T-helper 22 cell (primary cell): ENCODE measurements around the gene PCDHB6.
"Not testable (repeated sequence)": the region's sequence is repeated elsewhere in the genome, so short reads cannot be mapped to it uniquely, and the experiment has no call there.

Source experiments
- DNase-seq: peaks from one replicate; pipeline ENCODE4 v3.0.0-alpha.2; 2020; ENCODE audit warnings: low read depth

Gene PCDHB6

DNA sequence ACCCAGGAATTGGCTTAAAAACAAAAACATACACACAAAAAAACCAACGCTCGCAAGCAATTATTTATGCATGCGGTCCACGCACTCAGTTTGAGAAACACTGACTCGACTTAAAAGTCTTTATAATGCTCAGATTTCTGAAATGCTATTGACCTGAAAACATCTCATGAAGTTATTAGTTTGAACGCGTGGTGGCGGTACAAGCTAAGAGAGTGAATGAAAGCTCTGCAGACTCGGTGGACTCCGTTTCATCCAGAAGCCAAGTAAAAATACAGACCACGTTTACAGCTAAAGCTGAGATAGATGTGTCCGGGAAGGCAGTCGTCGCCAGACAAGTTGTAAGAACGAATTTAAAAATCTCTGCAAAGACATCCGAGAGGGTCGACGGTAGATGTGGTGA, at the start of gene PCDHB6:
TSS of gene PCDHB6 (plus strand) at position 246 of the 400 bp plus-strand sequence. CDS start 201 bp downstream, outside the sequence.
- DNase-seq: no peak

DNA sequence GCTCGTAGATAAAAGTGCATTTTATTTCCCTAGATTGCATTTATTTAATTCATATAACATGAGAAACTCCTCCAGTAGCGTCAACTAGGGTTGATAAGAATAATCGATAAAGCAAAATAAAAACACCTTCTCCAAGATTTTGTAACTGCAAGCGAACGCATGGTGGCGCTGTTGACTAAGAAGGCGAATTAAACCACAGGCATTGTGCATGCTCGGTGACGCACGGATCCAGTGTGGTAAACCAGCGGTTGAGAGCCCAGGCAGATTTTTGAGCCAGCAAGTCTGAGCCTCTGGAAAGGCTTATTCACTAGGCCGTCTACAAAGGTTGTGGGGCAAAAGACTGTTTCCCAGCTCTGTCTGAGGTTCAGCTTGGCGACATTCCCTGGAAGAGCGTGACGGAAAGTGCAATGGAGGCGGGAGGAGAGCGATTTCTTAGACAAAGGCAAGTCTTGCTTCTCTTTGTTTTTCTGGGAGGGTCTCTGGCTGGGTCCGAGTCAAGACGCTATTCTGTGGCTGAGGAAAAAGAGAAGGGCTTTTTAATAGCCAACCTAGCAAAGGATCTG, 49.5 kb upstream of the PCDHB6 start, which contains the start of gene PCDHB3:
TSS of gene PCDHB3 (plus strand) at position 231 of the 563 bp plus-strand sequence. CDS start at position 408, 177 bp downstream.
- no peak for DNase-seq

DNA sequence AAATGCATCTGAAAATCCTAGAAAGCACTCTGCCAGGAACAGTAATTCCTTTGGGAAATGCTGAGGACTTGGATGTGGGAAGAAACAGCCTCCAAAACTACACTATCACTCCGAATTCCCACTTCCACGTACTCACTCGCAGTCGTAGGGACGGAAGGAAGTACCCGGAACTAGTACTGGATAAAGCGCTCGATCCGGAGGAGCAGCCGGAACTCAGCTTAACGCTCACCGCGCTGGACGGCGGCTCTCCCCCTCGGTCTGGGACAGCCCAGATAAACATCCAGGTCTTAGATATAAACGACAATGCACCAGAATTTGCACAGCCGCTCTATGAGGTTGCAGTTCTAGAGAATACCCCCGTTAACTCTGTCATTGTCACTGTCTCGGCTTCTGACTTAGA, 48.8 kb upstream of the PCDHB6 start:
- no peak for DNase-seq

DNA sequence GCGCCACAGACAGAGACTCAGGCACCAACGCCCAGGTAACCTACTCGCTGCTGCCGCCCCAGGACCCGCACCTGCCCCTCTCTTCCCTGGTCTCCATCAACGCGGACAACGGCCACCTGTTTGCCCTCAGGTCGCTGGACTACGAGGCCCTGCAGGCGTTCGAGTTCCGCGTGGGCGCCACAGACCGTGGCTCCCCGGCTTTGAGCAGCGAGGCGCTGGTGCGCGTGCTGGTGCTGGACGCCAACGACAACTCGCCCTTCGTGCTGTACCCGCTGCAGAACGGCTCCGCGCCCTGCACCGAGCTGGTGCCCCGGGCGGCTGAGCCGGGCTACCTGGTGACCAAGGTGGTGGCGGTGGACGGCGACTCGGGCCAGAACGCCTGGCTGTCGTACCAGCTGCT, 47.8 kb upstream of the PCDHB6 start:
- DNase-seq: not testable (repeated sequence)

DNA sequence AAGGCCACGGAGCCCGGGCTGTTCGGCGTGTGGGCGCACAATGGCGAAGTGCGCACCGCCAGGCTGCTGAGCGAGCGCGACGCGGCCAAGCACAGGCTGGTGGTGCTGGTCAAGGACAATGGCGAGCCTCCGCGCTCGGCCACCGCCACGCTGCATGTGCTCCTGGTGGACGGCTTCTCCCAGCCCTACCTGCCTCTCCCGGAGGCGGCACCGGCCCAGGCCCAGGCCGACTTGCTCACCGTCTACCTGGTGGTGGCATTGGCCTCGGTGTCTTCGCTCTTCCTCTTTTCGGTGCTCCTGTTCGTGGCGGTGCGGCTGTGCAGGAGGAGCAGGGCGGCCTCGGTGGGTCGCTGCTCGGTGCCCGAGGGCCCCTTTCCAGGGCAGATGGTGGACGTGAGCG, 47.4 kb upstream of the PCDHB6 start:
- not testable (repeated sequence) for DNase-seq

DNA sequence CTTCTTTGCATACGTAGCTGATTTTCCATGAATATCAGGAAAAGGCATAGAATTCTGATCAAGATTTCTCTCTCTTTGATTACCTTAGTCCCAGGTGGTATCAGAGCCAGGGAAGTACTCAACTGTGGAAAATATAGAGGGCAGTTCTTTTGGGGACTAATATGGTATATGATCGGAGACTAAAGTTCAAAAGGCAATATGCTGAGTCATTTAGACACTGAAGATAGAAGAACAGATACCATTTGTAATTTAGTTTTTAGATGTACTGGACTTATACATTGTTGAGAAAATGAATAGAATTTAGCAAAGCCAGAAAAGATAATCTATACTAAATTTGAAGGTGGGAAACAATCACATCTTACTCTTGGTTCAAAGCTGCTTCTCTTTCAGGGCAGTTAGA, 44.5 kb upstream of the PCDHB6 start:
- no peak for DNase-seq

DNA sequence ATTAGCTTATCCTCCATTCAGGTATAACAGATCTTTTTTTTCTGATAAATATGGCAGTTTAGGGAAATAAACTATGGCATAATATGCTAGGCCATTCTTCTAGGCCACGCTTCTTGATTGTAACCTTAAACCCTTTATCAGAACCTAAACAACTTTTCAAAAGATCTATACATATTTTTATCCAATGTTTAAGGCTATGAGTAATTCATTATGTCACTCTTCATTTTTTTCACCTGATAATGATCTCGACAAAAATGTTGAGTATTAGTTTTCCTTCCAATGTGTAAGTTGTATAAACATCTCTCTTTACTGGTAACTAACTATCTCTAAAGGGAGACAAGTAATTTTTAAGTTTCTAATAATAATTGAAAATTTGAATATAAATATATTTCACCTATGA, 30.6 kb upstream of the PCDHB6 start:
- no peak for DNase-seq

DNA sequence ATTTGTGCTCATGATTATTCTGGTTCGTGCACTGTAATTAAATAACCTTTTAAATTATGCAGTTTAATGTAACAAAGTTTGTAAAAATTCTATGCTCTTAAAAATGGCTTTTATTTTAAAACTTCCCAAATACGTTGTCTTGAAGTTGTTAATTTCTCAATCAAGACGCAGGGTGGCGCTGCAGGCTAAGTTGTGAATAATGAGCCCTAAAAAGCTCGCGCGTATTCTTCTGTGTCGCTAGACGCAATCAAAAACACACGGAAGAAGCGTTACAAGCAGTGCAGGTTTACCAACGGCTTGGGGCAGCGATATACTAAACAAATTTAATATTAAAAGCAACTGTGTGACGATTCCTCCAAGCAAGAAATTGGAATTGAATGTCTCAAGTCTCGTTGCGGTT, 28.3 kb upstream of the PCDHB6 start, which contains the start of gene PCDHB4:
TSS of gene PCDHB4 (plus strand) at position 256 of the 400 bp plus-strand sequence. CDS start 181 bp downstream, outside the sequence.
- DNase-seq: no peak

DNA sequence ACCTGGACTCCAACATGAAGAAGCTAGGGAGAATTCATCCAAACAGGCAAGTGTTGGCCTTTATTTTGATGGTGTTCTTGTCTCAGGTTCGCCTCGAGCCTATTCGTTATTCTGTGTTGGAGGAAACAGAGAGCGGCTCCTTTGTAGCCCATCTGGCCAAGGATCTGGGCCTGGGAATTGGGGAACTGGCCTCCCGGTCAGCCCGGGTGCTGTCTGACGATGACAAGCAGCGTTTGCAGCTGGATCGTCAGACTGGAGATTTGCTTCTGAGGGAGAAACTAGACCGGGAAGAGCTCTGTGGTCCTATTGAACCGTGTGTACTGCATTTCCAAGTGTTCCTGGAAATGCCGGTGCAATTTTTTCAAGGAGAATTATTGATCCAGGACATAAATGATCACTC, 27.9 kb upstream of the PCDHB6 start:
- DNase-seq: no peak

DNA sequence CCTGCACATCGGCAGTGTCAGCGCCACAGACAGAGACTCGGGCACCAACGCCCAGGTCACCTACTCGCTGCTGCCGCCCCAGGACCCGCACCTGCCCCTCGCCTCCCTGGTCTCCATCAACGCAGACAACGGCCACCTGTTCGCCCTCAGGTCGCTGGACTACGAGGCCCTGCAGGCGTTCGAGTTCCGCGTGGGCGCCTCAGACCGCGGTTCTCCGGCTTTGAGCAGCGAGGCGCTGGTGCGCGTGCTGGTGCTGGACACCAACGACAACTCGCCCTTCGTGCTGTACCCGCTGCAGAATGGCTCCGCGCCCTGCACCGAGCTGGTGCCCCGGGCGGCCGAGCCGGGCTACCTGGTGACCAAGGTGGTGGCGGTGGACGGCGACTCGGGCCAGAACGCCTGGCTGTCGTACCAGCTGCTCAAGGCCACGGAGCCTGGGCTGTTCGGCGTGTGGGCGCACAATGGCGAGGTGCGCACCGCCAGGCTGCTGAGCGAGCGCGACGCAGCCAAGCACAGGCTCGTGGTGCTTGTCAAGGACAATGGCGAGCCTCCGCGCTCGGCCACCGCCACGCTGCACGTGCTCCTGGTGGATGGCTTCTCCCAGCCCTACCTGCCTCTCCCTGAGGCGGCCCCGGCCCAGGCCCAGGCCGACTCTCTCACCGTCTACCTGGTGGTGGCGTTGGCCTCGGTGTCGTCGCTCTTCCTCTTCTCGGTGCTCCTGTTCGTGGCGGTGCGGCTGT, 26.3 kb upstream of the PCDHB6 start:
- not testable (repeated sequence) for DNase-seq

DNA sequence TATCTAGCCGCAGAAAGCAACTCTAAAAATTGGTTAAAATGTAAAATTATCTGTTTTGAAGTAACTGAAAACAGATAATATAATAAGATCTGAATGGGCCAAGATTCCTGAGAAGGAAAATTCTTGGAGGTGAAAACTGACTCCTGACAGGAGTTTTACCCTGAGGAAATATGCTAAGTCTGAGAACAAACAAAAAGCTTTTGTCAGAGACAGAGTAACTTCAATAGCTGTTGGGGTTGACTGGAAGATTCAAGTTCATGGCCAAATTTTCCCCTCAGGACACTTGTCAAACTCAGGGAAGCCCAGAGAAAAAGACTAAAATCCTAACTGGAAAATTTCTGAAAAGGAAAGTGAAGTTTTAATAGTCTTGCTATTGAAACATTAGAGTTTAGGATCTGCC, 22.6 kb upstream of the PCDHB6 start:
- DNase-seq: no peak

DNA sequence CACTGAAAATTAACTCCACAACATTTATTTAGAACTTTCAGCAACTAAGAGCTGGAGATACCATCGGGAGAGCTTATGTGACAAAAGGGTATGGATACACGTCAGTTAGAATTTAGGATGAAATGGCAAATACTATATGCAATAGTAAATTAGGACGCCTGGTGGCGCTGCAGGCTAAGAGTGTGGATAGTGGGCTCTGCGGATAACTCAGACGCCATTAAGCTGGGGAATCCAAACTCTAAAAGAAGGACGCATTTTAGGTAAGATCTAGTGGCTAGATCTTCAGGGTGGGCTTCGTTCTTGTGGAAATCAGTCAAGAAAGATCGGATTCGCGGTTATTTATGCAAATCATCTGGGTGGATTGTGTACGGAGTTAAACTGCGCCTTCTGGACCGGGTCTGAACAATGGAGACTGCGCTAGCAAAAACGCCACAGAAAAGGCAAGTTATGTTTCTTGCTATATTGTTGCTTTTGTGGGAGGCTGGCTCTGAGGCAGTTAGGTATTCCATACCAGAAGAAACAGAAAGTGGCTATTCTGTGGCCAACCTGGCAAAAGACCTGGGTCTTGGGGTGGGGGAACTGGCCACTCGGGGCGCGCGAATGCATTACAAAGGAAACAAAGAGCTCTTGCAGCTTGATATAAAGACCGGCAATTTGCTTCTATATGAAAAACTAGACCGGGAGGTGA, 14.7 kb upstream of the PCDHB6 start, which contains the start of gene PCDHB5:
TSS of gene PCDHB5 (plus strand) at position 177 of the 688 bp plus-strand sequence. CDS start at position 406, 229 bp downstream.
- DNase-seq: no peak

DNA sequence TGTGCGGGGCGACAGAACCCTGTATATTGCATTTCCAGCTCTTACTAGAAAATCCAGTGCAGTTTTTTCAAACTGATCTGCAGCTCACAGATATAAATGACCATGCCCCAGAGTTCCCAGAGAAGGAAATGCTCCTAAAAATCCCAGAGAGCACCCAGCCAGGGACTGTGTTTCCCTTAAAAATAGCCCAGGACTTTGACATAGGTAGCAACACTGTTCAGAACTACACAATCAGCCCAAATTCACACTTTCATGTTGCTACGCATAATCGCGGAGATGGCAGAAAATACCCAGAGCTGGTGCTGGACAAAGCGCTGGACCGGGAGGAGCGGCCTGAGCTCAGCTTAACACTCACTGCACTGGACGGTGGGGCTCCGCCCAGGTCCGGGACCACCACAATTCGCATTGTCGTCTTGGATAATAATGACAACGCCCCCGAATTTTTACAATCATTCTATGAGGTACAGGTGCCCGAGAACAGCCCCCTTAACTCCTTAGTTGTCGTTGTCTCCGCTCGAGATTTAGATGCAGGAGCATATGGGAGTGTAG, 14.1 kb upstream of the PCDHB6 start:
- DNase-seq: no peak

DNA sequence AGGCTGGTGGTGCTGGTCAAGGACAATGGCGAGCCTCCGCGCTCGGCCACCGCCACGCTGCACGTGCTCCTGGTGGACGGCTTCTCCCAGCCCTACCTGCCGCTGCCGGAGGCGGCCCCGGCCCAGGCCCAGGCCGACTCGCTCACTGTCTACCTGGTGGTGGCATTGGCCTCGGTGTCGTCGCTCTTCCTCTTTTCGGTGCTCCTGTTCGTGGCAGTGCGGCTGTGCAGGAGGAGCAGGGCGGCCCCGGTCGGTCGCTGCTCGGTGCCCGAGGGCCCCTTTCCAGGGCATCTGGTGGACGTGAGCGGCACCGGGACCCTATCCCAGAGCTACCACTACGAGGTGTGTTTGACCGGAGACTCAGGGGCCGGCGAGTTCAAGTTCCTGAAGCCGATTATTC, 12.5 kb upstream of the PCDHB6 start:
- DNase-seq: not testable (repeated sequence)

DNA sequence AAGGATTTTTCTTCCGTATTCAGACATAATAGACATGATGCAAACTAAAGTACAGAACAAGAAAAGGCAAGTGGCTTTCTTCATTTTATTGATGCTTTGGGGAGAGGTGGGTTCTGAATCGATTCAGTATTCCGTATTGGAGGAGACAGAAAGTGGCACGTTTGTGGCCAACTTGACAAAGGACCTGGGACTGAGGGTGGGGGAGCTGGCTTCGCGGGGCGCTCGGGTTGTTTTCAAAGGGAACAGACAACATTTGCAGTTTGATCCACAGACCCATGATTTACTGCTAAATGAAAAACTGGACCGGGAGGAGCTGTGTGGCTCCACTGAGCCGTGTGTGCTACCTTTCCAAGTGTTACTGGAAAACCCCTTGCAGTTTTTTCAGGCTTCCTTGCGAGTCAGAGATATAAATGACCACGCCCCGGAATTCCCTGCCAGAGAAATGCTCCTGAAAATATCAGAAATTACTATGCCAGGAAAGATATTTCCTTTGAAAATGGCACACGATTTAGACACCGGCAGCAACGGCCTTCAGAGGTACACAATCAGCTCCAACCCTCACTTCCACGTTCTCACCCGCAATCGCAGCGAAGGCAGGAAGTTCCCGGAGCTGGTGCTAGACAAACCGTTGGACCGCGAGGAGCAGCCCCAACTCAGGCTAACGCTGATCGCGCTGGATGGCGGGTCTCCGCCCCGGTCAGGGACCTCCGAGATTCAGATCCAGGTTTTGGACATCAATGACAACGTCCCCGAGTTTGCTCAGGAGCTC, 551 bp downstream of the PCDHB6 start:
- DNase-seq: no peak

DNA sequence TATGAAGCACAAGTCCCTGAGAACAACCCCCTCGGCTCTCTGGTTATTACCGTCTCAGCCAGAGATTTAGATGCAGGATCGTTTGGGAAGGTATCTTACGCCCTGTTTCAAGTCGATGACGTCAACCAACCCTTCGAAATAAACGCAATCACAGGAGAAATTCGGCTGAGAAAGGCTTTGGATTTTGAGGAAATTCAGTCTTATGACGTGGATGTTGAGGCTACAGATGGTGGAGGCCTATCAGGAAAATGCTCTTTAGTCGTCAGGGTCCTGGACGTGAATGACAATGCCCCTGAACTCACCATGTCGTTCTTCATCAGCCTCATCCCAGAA, 1.1 kb downstream of the PCDHB6 start:
- DNase-seq: no peak

DNA sequence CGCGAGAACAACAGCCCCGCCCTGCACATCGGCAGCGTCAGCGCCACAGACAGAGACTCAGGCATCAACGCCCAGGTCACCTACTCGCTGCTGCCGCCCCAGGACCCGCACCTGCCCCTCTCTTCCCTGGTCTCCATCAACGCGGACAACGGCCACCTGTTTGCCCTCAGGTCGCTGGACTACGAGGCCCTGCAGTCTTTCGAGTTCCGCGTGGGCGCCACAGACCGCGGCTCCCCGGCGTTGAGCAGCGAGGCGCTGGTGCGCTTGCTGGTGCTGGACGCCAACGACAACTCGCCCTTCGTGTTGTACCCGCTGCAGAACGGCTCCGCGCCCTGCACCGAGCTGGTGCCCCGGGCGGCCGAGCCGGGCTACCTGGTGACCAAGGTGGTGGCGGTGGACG, 1.8 kb downstream of the PCDHB6 start:
- DNase-seq: not testable (repeated sequence)

DNA sequence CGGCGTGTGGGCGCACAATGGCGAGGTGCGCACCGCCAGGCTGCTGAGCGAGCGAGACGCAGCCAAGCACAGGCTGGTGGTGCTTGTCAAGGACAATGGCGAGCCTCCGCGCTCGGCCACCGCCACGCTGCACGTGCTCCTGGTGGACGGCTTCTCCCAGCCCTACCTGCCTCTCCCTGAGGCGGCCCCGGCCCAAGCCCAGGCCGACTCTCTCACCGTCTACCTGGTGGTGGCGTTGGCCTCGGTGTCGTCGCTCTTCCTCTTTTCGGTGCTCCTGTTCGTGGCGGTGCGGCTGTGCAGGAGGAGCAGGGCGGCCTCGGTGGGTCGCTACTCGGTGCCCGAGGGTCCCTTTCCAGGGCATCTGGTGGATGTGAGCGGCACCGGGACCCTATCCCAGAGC, 2.2 kb downstream of the PCDHB6 start:
- DNase-seq: not testable (repeated sequence)

DNA sequence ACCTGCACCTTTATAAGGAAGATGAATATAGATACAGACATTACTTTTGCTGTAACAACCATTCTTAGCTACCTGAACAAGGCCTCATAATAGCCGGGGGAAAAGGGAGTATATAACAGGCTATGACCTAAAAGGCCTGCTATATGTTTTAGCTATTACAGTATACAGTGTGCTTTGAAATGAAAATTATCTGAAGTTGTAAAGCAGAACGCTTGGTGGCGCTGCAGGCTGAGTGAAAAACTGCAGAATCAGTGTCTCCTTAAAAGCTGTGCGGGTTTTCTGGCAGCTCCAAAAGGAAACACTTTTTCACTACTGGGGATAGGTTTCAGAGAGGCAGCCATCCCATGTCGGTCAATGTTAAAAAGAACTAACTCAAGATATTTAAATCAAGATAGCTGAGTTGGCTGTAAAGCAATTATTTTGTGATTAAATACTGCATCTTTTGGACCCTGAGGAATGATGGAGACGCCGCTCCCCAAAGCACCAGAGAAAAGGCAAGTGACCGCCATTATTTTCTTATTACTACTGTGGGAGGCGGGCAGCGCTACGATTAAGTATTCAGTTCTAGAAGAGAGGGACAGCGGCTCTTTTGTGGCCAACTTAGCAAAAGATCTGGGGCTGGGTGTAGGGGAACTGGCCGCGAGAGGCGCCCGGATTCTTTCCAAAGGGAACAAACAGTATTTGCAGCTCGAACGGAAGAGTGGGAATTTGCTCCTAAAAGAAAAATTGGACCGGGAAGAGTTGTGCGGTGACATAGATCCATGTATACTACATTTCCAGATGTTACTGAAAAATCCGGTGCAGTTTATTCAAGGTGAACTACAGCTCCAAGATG, 5.9 kb downstream of the PCDHB6 start:
- DNase-seq: no peak

DNA sequence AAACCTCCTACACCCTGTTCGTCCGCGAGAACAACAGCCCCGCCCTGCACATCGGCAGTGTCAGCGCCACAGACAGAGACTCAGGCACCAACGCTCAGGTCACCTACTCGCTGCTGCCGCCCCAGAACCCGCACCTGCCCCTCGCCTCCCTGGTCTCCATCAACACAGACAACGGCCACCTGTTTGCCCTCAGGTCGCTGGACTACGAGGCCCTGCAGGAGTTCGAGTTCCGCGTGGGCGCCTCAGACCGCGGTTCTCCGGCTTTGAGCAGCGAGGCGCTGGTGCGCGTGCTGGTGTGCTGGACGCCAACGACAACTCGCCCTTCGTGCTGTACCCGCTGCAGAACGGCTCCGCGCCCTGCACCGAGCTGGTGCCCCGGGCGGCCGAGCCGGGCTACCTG, 7.5 kb downstream of the PCDHB6 start:
- not testable (repeated sequence) for DNase-seq

DNA sequence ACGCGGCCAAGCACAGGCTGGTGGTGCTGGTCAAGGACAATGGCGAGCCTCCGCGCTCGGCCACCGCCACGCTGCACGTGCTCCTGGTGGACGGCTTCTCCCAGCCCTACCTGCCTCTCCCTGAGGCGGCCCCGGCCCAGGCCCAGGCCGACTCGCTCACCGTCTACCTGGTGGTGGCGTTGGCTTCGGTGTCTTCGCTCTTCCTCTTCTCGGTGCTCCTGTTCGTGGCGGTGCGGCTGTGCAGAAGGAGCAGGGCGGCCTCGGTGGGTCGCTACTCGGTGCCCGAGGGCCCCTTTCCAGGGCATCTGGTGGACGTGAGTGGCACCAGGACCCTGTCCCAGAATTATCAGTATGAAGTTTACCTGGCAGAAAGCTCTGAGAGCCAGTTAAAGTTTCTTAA, 8.0 kb downstream of the PCDHB6 start:
- not testable (repeated sequence) for DNase-seq
